CD4-positive, alpha-beta T cell treated with Interleukin-4 for 1 hour (primary cell): ENCODE results near the gene EDN2.

Experiments
- DNase-seq, 2 donors: peaks; one replicate each; pipeline ENCODE4 v3.0.0-alpha.2; 2020 to 2022

The EDN2 gene

GRCh38 chr1:41516168-41517061 lies 31.9 kb upstream of the EDN2 start:
- DNase-seq, result peak; percentile 46 to 63

DNA sequence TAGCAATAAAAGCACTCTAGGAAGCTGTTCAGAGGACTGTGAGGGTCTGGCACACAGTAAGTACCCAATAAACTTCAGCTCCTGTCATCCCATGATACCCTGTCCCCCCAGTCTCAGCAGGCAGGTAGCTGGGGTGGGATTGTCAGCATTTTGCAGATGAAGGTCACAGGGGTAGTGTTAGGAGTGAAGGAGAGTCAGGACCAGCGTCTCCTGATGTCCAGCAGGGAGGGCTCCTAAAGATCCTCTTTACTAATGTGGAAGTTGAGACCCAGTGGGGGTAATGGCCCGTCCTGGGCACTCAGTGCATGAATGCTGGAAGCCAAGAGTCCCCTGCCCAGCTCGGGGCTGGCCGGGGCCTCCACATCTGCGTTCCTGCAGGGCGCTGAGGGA lies 31.3 kb upstream of the EDN2 start:
- DNase-seq, result no peak

- no peak for DNase-seq
Observed at GRCh38 chr1:41515131-41515678, 30.7 kb upstream of the EDN2 start.

DNA sequence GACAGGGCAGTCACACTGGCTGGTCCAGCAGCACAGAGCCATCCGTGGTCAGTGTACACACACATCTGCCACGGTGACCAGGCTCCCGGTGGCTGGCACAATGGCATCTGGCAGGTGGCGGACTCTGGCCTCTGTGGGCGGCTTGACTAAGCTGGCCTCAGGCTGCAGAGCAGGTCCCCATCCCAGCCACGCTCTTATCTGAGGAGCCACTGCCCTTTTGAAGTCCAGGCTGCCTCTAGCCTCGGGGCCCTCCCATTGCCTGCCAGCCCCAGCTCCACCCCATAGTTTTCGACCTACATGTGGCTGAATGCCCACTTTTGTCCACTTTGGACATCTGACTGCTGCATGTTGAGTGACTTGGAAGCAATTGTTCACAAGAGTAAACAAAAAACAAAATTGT lies 29.9 kb upstream of the EDN2 start:
- DNase-seq, result no peak

- DNase-seq, result no peak
Observed at GRCh38 chr1:41513383-41513735, 28.9 kb upstream of the EDN2 start.

- no peak for DNase-seq
Observed at GRCh38 chr1:41512701-41513382, 28.4 kb upstream of the EDN2 start.

DNA sequence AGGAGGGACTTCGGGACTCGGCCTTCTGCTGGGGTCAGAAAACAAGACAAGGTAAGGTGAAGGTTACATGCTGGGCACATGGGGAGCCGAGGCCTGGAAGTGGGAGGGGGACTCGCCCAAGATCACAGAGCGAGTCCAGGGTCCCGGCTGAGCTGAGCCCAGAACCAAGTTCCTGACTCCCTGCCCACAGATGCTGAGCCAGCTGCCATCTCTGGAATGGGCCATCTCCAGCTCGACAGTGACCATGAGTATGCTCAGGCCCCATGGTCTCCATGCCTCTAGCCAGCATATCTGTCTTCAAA lies 26.7 kb upstream of the EDN2 start:
- no peak for DNase-seq

GRCh38 chr1:41510531-41511238 lies 26.2 kb upstream of the EDN2 start:
- no peak for DNase-seq

DNA sequence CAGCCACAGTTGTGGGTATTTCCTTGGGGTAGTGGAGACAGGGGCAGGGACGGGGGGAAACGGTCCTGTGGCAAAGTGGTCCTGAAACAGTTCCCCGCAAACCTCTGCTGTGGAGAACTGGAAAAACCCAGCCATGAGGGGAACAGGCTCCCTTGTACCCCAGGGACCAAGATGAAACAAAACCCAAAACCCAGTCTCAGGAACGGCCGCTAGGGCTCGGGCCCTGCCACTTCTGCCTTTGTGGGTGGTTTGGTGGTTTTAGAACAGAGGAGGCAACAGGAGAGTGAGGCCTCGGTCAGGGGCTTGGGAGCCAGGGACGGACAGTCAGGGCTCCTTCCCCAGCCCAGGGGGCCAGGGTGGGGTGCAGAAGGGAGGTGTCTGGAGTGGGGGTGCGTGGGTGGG lies 24.8 kb upstream of the EDN2 start:
- DNase-seq, result no peak

- DNase-seq, result no peak
Observed at GRCh38 chr1:41508290-41508689, 23.8 kb upstream of the EDN2 start.

DNA sequence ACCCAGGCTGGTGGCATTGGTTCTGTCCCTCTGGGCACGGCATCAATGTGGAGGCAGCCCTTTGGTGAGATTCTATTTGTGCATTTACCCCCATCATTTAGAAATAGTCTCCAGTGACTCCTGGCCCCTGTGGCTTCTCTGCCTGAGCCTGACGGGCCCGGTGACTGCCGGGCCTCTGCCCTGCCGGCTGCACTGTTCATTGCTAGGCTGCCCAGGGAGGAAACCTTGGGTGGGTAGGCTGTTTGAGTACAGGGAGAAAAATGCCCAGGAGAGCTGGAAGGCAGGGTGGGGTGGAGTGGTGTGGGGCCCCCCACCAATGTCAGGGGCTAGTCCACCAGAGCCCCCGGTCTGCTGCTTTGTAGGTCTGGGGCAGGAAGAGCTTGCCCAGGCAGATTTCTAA lies 23.4 kb upstream of the EDN2 start:
- DNase-seq, result no peak

DNA sequence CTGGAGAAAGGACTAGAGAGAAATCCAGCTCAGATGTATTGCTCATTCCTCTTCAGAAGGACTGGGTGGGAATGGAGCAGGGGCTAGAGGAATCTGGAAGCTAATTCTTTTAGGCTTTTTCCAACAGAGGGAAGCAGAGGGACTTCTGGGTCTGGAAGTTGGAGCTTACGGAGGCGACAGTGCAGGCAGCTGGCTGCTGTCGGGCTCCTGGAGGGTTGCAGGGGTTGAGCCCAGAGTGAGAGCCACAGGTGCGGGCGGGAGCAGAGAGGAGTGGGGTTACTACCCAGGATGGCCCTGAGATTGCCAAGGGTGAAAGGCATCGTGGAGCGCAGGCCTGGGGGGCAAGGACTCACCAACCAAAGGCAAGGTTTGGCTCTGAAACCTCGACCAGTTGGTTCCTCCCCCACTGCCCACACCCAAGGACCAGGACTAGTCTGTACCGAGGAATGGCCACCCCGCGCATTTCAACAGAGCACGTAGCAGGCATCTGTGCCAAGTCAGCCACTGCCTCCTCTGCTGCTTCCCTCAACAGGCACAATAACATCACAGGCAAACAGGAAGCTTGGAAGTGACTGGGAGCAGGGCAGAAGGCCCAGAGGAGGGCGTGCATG lies 22.7 kb upstream of the EDN2 start:
- no peak for DNase-seq

GRCh38 chr1:41504114-41505035 lies 19.9 kb upstream of the EDN2 start:
- DNase-seq, result no peak

GRCh38 chr1:41503538-41504113 lies 19.1 kb upstream of the EDN2 start:
- no peak for DNase-seq

DNA sequence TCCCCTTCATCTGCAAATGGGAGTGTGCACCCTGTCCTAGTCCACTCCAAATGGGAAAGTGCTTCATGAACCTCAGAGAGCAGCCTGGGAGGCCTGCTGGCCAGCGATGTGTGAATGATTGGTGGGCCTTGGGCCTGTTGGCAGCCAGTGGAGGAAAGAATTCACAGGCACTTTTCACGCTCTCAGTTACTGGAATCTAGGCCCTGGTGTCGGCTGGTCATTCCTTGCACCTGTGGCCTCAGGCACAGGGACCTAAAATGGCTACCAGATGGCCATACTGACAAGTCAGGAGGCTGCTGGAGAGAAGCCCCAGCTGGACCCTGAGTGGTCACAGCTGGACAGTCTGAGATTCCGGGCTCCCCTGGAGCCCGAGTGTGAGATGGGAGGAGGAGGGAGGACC lies 18.4 kb upstream of the EDN2 start:
- no peak for DNase-seq

- DNase-seq, result no peak
Observed at GRCh38 chr1:41501581-41501980, 17.1 kb upstream of the EDN2 start.

DNA sequence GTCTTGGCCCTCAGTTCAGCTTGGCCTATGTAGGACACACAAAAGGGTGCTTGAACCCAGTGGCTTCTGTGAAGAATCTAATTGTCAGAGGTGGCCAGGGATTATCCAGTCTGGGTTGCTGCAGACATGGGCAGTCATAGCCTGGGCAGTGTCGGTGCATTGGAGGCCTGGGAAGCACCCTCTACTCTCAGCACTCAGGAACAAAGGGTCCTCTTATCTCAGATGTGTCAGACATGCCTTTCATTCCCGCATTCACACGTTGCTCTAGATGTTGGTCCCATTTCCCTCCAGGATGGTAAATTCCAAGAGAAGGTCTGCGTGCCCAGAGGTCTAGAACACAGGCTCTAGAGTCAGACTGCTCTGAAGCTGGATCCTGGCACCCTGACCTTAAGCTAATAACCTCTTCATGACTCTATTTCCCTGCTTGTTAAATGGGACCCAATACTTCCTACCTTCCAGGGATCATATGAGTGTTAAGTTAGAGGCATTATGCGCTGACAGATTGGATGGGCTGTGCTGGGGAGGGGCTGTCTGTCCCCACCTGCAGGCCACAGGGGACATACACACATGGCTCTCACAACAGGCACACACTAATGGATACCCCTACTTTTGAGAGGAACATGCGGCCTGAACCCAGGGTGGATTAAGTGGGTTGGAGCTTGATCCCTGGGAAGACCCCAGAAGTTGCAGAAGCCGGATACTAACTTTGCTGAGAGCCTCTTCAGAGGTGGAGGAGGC lies 16.5 kb upstream of the EDN2 start:
- no peak for DNase-seq

DNA sequence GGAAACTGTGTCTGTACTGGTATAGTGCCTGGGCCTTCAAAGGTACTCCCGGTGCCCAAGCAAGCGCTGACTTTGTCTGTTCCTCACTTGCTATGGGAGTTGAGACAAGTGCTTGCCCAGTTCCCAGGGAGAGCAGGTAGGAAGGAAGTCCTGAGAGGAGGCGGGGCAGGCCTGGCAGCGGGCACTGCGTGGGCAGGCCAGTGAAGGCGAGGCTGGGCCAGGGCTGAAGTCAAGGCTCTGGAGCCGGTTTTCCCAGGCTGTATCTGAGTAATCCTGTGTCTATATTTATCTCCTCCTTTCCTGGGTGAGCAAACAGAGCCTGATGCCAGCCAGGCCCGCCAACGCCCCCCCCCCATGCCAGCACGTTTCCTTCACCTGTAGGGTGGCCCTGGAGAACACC lies 15.9 kb upstream of the EDN2 start:
- no peak for DNase-seq

DNA sequence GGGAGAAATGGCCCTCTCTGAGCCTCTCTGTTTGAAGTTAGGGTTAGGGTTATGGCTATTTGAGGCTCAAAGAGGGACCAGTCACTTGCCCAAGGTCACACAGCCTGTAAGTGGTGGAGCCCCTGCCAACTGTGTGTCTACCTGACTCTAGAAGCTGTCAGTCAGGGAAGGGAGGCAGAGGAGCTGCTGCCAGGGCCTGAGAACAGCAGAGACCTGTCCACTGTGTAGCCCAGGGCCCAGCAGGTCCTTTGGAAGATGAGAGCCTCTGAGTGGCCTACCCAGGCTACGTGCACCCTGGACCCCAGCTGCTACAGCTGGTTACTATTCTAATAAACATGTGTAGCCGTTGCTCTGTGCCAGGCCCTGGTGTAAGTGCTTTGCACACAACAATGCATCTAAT lies 15.1 kb upstream of the EDN2 start:
- DNase-seq, result no peak

DNA sequence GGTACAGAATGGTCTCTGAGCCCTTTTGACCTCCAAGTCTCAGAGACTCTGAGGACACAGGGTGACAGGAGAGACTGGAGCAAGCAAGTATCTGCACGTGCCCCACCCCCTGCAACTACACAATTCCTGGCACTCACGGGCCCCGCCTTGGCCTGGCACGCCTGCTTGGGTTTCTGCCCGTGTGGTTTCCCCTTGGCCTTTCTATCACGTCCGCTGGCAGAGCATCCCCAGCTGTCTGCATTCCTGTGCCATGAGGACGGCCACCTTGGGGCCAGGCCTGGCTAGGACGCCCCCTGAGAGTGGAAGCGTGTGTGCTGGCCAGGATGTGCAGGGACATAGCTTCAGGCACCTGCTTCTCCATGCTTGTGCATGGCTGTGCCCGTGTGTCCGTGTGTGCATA lies 14.3 kb upstream of the EDN2 start:
- no peak for DNase-seq

DNA sequence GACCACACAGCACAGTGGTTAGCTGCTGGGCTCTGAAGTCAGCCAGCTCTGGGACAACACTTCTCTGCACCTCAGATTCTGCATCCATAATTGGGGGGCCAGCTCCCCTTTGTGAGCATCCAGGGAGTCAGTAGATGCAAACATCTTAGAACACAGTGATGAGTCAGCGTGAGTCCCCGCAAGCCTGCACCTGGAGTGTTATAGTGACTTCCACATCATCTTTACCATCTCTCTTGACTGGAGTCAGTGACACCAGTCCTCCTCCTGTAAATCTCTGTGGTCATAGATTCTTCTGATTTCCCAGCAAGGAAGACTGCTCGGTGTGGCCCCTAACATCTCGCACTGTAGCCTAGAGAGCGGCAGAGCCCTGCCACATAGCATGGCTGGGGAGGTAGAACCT lies 13.9 kb upstream of the EDN2 start:
- DNase-seq, result no peak
